Dermis blood vessel endothelial cell (primary cell): ENCODE results near the gene RPL41. TPM values are rescaled to one million over a fixed set of nuclear protein-coding genes. Genes with fewer than 3 reads are reported as not detected.

Experiments
- DNase-seq: peaks from one replicate; pipeline ENCODE4 v3.0.0; 2010
- total RNA-seq: library from RNA; depleted of rRNA; stranded (reverse); fragments of >200 nt; gene quantifications from 2 replicates; pipeline ENCODE4 v1.2.3, GENCODE V29; 2014

The RPL41 gene
- total RNA-seq, 1 donor from 2014 or later = 2,567 TPM

DNA sequence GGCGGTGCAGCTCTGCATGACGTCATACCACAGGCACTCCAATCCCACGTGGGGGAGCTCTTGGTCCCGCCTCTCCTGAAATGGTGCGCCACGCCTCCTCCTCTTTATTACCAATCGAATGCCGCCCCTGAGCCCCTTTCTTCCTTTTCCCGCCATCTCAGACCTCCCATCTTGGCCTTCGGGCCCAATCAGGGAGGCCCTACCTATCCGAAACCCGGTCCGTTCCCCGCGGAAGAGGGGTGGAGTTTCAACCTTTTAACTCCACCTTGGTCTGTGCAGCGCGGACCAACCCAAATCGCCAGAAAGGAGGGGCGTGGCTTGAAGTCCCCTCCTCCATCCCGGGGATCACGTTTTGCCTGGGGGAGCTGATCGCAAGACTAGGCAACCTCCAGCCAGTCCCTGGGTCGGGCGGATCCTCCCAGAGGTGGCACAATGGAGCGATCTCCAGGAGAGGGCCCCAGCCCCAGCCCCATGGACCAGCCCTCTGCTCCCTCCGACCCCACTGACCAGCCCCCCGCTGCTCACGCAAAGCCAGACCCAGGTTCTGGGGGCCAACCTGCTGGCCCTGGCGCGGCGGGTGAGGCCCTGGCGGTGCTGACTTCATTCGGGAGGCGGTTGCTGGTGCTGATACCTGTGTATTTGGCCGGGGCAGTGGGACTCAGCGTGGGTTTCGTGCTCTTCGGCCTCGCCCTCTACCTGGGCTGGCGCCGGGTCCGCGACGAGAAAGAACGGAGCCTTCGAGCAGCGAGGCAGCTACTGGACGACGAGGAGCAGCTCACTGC lies 11.6 kb downstream of the RPL41 start, which contains the start of gene ESYT1:
Gene ESYT1 (plus strand): TSS at position 380 of the 782 bp plus-strand sequence. CDS start 53 bp downstream, at position 433.
- peak; percentile 100 for DNase-seq

DNA sequence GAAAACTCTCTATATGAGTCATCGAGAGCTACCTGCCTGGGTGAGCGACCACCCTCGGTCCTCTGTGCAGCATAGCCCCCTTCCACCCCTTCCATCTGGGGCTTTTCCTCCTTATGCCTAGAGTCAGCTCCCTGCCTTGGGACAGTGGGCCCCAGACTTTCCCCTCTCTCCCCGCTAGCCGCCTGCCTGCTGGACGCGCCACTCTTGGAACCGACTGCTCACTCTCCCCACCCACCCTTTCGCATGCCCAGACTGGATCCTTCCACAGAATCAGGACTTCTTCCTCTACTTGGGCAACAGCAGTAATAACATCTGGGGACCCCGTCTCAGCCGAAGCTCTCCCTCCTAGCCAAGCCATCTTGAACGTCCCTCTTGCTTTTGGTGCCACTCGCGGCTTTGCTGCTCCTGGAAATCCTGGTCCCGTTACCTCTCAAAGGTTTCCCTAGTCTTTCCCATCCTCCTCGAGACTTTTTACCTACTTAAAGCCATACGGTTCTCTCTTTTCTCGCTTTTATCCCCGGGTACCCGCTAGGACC lies 12.3 kb downstream of the RPL41 start:
- DNase-seq = peak; percentile 41

DNA sequence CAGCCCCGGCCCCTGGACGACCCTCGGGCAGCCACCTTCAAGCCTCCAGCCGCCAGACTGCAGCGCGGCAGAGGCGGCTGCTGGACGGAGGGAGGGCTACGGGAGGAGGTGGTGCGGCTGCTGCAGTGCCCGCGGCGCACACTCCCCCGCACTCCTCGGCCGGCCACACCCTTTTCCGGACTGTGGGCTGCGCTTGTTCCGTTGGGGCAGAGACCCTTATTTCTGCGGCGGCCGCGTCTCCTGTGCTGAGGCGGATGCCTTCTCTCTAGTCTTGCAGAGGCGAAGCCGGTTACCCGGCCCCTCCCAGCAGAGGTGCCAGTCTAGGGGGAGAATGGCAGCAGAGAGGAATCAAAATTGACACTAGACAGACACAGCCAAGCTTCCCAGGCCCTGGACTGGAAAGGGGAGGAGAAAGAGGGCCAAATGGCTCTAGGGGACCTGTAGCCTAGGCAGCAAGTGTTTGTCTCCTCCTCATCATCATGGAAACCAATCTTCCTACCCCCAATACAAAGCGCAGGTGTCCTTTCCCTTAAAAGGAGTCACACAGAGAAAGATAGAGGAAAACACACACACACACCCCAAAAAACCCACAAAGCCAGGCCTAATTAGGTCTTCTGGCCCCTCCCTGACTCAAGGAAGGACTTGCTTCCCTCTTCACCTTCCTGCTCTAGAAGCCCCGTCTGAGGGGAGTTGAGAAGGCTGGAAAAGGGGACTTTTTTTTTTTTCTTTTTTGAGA lies 12.9 kb downstream of the RPL41 start:
- DNase-seq = peak; percentile 55

- DNase-seq = no peak
Measured at GRCh38 chr12:56129942-56130495, 13.6 kb downstream of the RPL41 start.

DNA sequence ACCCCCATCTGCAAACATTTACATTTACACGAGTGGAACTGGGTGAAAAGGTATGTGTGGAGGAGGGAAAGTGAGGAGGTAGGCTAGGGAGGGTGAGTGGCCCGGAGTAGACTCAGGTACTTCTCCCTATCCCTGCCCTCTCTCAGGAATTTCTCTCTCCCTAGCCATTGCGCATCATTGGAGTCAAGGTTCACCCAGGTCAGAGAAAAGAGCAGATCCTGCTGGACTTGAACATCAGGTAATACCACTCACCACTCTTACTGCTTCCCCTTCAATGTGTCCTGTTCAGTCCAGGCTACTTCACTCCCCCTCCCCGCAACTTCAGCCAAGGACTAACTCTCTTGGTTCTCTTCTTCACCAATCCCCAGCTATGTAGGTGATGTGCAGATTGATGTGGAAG lies 14.4 kb downstream of the RPL41 start:
- no peak for DNase-seq

DNA sequence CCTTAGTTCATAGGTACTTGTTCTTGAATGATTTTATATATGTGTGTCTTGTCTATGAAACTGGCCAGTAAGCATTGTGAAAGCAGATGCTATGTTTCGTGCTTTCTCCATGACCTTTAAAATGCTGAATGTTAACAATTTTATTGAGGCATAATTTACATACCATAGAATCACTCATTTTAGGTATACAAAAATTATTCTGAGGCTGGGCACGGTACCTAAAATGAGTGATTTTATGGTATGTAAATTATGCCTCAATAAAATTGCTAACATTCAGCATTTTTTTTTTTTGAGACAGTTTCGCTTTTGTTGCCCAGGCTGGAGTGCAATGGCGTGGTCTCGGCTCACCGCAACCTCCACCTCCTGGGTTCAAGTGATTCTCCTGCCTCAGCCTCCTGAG lies 18.5 kb downstream of the RPL41 start:
- no peak for DNase-seq

DNA sequence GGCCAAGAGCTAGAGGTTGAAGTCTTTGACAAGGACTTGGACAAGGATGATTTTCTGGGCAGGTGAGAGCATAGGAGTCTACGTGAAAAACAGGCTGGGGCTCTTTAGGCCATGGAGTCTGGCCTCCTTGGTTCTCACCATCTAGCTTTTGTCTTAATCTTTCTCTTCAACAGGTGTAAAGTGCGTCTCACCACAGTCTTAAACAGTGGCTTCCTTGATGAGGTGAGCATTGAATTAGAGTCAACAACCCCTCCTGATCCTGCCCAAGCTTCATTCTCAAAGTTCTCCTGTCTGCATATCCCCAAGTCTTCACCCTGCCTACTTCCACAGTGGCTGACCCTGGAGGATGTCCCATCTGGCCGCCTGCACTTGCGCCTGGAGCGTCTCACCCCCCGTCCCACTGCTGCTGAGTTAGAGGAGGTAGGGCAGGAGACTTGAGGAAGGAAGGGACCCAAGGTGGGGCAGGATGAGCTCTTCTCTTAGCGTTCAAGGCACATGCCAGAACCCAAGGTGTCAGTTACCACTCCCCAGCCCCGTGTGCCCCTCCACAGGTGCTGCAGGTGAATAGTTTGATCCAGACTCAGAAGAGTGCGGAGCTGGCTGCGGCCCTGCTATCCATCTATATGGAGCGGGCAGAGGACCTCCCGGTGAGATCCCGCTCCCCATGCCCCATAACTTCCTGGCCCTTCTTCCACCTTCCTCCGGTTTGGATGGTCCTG lies 21.6 kb downstream of the RPL41 start:
- DNase-seq = no peak

DNA sequence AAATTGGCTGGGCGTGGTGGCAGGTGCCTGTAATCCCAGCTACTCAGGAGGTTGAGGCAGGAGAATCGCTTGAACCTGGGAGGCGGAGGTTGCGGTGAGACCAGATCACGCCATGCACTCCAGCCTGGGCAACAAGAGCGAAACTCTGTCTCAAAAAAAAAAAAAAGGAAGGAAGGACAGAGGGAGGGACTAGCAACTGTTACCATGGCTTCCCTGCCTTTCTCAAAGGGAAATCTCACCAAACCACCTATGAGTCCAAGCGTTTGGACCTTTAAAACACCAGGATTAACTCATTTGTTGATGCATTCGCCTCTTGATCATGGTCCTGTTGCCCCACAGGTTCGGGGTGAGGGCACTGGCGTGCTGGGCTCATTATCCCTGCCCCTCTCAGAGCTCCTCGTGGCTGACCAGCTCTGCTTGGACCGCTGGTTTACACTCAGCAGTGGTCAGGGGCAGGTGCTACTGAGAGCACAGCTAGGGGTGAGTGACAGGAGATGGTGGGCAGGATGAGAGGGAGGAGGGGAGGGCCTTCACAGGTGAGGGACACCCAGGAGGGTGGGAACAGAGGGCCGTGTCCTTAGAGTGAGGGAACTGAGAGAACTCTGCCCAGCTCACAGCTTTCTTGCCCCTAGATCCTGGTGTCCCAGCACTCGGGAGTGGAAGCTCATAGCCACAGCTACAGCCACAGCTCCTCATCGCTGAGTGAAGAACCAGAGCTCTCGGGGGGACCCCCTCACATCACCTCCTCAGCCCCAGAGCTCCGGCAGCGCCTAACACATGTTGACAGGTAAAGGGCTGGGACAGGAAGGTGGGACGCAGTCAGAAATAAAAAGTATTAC lies 25.7 kb downstream of the RPL41 start:
- DNase-seq = no peak

GRCh38 chr12:56143217-56143616 lies 26.8 kb downstream of the RPL41 start:
- no peak for DNase-seq

DNA sequence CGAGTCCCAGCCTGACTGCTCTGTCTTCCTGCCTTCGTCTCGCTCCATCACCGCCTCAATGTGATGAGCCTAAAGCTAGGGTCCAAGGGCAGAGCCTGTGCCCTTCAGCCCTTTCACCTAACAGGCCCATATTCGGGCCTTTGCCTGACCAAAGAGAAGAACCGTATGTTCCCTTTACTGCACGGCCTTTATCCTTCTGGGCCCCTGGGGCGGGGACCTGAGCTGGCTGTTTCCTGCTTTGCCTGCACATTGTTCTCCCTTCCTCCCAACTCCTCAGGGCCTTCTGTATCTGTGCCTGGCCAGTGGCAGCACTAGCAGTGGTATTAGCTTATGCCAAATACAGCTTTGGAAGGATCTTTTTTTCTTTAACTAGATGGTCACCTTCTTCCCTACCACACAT lies 27.4 kb downstream of the RPL41 start:
- peak; percentile 82 for DNase-seq

DNA sequence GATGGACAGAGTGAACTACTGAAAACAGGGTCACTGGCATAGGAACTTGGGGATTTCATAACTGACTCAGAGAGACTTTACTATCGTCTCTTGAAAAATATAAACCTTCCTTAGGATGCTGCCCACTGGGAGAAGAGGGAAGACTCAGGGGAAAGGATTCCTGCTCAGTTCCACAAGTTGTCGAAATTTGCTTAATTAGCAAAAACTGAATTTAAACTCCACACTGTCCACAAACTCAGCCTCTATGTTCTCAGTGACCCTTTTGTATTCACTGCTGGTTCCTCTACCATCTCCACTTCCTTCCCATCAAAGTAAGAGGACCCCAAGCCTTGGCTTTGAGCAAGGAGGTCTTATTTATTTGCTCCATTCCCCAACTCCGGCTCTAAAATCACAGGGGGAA lies 28.8 kb downstream of the RPL41 start:
- DNase-seq = no peak

- peak; percentile 83 for DNase-seq
Measured at GRCh38 chr12:56146492-56147460, 30.3 kb downstream of the RPL41 start.

DNA sequence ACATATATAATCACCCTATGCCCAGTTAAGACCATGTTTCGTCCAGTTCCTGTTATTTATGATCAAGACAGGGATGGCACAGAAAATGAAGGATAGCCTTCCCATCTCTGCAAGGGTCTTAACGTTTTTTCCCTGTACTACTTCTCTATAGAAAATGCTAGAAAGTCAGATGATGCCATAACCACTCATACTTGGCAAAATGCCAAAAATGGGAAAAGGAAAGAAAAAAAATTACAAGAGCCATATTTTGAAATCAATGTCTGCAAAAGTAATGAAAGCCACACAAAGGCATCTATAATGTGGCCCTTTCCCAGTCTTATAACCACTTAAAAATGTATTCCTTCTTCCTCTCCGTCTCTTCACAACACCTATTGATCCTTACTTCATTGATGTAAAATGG lies 34.1 kb downstream of the RPL41 start:
- DNase-seq = peak; percentile 56

GRCh38 chr12:56151672-56152131 lies 35.3 kb downstream of the RPL41 start:
- DNase-seq = peak; percentile 34

DNA sequence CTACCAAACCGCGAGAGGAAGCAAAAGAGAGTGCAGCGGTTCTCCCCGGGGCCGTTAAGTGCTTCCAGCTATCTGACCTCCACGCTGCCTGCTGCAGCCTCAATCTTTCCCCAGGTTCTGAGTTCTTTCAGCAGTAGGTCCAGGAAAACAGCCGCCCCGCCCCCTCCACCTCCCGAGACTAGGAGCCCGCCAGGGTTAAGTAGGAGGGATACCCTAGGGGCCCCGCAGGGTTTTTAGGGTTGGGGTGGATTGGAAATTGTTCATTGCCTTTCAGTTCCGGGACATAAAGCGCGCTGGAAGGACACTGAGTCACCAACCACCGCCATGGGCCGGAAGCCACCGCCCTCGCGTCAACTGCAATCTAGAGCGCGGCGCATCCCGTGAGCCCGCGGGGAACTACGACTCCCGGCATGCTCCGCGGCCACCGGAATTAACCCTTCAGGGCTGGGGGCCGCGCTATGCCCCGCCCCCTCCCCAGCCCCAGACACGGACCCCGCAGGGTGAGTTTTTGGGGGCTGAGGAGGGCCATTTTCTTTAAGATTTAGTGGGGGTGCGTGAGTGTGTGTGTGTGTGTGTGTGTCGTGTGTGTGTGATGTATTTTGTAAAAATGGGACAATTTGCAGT lies 35.8 kb downstream of the RPL41 start, which contains the start of gene MYL6B:
Gene MYL6B (plus strand): TSS at position 456 of the 624 bp plus-strand sequence. CDS start 1,332 bp downstream, outside the sequence.
- DNase-seq = peak; percentile 94

DNA sequence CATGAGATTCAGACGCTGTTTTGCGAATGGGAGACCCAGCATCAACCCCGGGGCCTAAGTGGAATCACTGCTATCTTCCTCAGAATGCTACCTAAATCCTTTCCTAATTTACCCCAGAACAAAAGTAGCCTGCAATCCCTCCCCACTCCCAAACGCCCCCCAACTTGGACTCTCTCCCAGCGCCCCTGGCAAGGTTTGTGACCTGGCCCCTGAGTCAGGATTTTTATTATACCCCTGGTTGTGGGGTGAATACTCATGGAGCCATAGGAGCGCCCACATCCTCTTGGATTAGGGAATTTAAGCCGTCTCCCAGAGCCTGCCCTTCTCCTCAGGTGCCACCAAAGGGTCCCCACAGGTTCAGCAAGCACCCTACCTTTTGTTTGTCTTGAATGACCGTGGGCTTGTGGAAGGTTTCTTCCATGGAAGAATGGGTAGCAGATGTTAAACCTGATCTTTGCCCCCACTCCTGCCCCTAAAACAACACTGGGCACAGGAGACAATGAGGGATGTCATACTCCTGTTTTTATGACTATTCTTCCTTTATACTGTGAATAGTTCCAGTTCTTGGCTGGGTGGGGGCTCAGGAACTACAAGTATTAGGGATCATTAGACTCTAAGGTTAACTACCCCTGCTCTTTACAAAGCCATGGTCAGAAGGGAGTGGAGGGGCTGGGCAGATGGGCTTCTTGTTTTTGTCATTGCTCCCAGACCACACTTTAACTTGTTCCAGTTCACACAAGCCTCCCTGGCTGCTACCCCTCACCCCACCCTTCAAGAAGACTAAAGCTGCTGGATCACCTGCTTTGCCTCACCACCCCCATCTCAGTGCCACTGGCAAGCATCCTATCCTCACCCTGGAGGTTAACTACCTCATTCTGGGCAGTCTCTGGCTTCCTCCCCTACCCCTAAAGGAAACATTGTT lies 36.6 kb downstream of the RPL41 start:
- DNase-seq = no peak

DNA sequence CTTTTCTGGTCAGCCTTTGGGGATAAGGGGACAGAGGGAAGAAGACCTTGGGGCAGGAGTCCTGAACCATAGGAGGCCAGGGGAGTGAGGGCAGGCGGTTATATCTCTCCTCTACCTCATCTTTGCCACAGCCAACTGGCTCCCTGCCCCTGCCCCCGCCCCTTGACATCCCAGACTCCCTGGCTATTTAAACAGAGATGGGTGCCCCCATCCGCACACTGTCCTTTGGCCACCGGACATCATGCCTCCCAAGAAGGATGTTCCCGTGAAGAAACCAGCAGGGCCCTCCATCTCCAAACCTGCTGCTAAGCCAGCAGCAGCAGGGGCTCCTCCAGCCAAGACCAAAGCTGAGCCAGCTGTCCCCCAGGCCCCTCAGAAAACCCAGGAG lies 37.2 kb downstream of the RPL41 start:
- DNase-seq = no peak

GRCh38 chr12:56154246-56154771 lies 37.9 kb downstream of the RPL41 start:
- no peak for DNase-seq
